Dendritic cell treated with granulocyte-macrophage colony-stimulating factor and Interleukin-4, amounts not matched to agents 40 ng/mL and 50 ng/mL, for 4 days (primary cell): ENCODE measurements around the gene SMIM10L1.

ENCODE experiments used
- H3K27ac Mint-ChIP-seq: one replicate; pipeline ENCODE4 v1.8.0; 2022; ENCODE audit warnings: mild to moderate bottlenecking, mixed read lengths
- H3K27me3 Mint-ChIP-seq: one replicate; pipeline ENCODE4 v1.8.0; 2022; ENCODE audit warnings: mild to moderate bottlenecking, mixed read lengths
- H3K36me3 Mint-ChIP-seq: one replicate; pipeline ENCODE4 v1.8.0; 2022; ENCODE audit warnings: low read depth, mixed read lengths
- H3K4me1 Mint-ChIP-seq: one replicate; pipeline ENCODE4 v1.8.0; 2022; ENCODE audit warnings: low read depth, mixed read lengths
- H3K4me3 Mint-ChIP-seq: one replicate; pipeline ENCODE4 v1.8.0; 2022; ENCODE audit warnings: mild to moderate bottlenecking, moderate library complexity, mixed read lengths
- H3K9me3 Mint-ChIP-seq: one replicate; pipeline ENCODE4 v1.8.0; 2022; ENCODE audit warnings: mixed read lengths
- intact Hi-C: fragments of 100-400 bp; cut with micrococcal nuclease; formaldehyde crosslinking; loops from one replicate; pipeline ENCODE4 v1.15.0; 2022

Gene SMIM10L1

DNA sequence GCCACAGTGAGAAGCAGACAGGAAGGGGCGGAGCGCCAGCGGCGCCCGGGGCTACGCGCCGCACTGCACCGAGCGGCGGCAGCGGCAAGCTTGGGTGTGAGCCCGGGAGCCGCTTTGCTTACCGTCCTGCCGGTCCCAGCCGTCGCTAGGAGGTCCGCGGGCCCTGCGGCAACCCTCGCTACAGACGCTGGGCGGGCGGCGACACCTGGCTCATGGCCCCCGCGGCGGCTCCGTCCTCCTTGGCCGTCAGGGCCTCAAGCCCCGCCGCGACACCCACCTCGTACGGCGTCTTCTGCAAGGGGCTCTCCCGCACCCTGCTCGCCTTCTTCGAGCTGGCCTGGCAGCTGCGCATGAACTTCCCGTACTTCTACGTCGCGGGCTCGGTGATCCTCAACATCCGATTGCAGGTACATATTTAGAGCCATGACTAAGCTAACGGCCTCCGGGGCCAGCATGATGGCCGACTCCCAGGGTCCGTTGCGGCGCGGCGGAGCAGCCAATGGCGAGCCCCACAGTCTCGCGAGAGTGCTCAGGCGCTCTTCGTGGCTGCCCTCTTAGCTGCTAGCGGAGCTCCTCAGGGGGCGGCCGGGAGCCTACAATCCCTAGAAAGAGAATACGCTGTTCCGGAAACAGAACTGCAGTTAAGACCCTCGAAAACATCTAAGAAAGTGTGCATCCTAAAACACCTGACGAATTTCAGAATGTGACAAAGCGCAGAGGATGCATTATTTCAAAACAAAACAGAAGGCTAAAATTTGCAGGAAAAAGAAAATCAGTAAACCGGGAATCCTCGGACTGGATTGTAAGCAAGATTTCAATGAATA lies at the start of gene SMIM10L1:
Gene SMIM10L1, plus strand, starts transcription at position 50 of the 824 bp plus-strand sequence. Its CDS starts 163 bp downstream, at position 213.
- H3K9me3 Mint-ChIP-seq = no peaks in the 10 kb centered on the region
- H3K36me3 Mint-ChIP-seq = peaks cover 26% of the 10 kb centered on the region

GRCh38 chr12:11130382-11130781 lies 40.6 kb upstream of the SMIM10L1 start:
- intact Hi-C loops = no loop called here
- H3K36me3 Mint-ChIP-seq = peaks cover 21% of the 10 kb centered on the region
- no peaks in the 10 kb centered on the region for H3K27me3 Mint-ChIP-seq
- no peak overlapping the region for H3K4me3 Mint-ChIP-seq
- H3K27ac Mint-ChIP-seq = no peak overlapping the region
- peaks cover 5% of the 10 kb centered on the region for H3K9me3 Mint-ChIP-seq
- H3K4me1 Mint-ChIP-seq = peaks cover 2% of the 10 kb centered on the region

More for the DNA sequence above, at the start of gene SMIM10L1:
- Mint-ChIP-seq H3K27me3 (no peaks in the 10 kb centered on the region), H3K4me3 (peak within 1 kb of the TSS; percentile 99), H3K27ac (peak within 1 kb of the TSS; percentile 100), H3K4me1 (peaks cover 46% of the 10 kb centered on the region)
- intact Hi-C loops = loop anchor here (1.0 kb wide), 1 partner anchor 315 kb away; no protein-coding TSS in a partner anchor

GRCh38 chr12:11130999-11131398 lies 40.0 kb upstream of the SMIM10L1 start:
- Mint-ChIP-seq H3K36me3 (peaks cover 21% of the 10 kb centered on the region), H3K4me1 (peaks cover 8% of the 10 kb centered on the region), H3K4me3 (no peak overlapping the region), H3K27me3 (no peaks in the 10 kb centered on the region), H3K27ac (no peak overlapping the region), H3K9me3 (peaks cover 5% of the 10 kb centered on the region)
- intact Hi-C loops = no loop called here

- peaks cover 16% of the 10 kb centered on the region for H3K4me1 Mint-ChIP-seq
- intact Hi-C loops = no loop called here
- peaks cover 5% of the 10 kb centered on the region for H3K9me3 Mint-ChIP-seq
- no peak overlapping the region for H3K4me3 Mint-ChIP-seq
- H3K27me3 Mint-ChIP-seq = no peaks in the 10 kb centered on the region
- peaks cover 19% of the 10 kb centered on the region for H3K36me3 Mint-ChIP-seq
- no peak overlapping the region for H3K27ac Mint-ChIP-seq
Measured at GRCh38 chr12:11133162-11133561, 37.8 kb upstream of the SMIM10L1 start.

- Mint-ChIP-seq H3K4me3 (no peak overlapping the region), H3K9me3 (peaks cover 4% of the 10 kb centered on the region), H3K36me3 (peaks cover 13% of the 10 kb centered on the region), H3K27ac (no peak overlapping the region), H3K27me3 (no peaks in the 10 kb centered on the region), H3K4me1 (peaks cover 16% of the 10 kb centered on the region)
- intact Hi-C loops = no loop called here
Measured at GRCh38 chr12:11133816-11134215, 37.2 kb upstream of the SMIM10L1 start.

- H3K4me1 Mint-ChIP-seq = peaks cover 16% of the 10 kb centered on the region
- H3K36me3 Mint-ChIP-seq = peaks cover 8% of the 10 kb centered on the region
- no peaks in the 10 kb centered on the region for H3K9me3 Mint-ChIP-seq
- H3K4me3 Mint-ChIP-seq = no peak within 1 kb of the TSS
- no peaks in the 10 kb centered on the region for H3K27me3 Mint-ChIP-seq
- no peak within 1 kb of the TSS for H3K27ac Mint-ChIP-seq
- intact Hi-C loops = no loop called here
Measured at GRCh38 chr12:11134305-11134704, 36.7 kb upstream of the SMIM10L1 start, which contains the start of gene TAS2R30. Gene TAS2R30, minus strand, starts transcription at chr12:11134644. Its CDS starts 400 bp downstream, at chr12:11134244.

GRCh38 chr12:11136075-11136474 lies 34.9 kb upstream of the SMIM10L1 start:
- intact Hi-C loops = no loop called here
- peaks cover 16% of the 10 kb centered on the region for H3K4me1 Mint-ChIP-seq
- peaks cover 3% of the 10 kb centered on the region for H3K36me3 Mint-ChIP-seq
- no peak overlapping the region for H3K4me3 Mint-ChIP-seq
- H3K27me3 Mint-ChIP-seq = no peaks in the 10 kb centered on the region
- no peak overlapping the region for H3K27ac Mint-ChIP-seq
- no peaks in the 10 kb centered on the region for H3K9me3 Mint-ChIP-seq

DNA sequence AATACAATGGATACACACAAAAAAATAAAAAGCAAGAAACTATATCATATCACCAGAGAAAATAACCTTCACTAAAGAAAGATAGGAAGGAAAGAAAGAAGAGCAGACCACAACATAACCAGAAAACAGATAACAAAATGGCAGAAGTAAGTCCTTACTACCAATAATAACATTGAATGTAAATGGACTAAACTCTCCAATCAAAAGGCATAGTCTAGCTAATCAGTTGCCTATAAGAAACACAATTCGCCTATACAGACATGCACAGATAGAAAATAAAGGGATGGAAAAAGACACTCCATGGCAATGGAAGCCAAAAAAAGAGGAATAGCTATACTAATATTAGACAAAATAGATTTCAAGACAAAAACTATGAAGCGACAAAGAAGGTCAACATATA lies 27.6 kb upstream of the SMIM10L1 start:
- H3K27ac Mint-ChIP-seq = no peak overlapping the region
- no peaks in the 10 kb centered on the region for H3K27me3 Mint-ChIP-seq
- H3K4me3 Mint-ChIP-seq = no peak overlapping the region
- H3K4me1 Mint-ChIP-seq = no peaks in the 10 kb centered on the region
- intact Hi-C loops = no loop called here
- peaks cover 11% of the 10 kb centered on the region for H3K9me3 Mint-ChIP-seq
- peaks cover 20% of the 10 kb centered on the region for H3K36me3 Mint-ChIP-seq

- Mint-ChIP-seq H3K36me3 (peaks cover 20% of the 10 kb centered on the region), H3K27me3 (no peaks in the 10 kb centered on the region), H3K9me3 (peaks cover 11% of the 10 kb centered on the region), H3K4me1 (no peaks in the 10 kb centered on the region), H3K4me3 (no peak overlapping the region), H3K27ac (no peak overlapping the region)
- intact Hi-C loops = no loop called here
Measured at GRCh38 chr12:11144297-11144696, 26.7 kb upstream of the SMIM10L1 start.

DNA sequence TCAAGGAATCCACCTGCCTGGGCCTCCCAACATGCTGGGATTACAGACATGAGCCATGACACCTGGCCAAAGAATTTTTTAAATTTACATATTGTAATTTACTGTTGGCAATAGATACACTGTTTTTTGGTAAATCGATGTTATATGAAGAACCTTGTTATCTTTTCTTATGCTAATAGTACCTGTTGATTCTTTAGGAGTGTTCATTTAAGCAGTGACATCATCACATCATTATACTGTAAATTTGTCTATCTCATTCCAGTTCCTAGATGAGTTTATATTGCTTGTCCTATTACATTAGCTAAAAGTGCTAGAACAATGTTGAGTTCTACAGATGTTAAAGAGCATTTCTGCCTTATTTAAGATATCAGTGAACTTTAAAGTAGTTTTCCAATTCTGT lies 23.6 kb upstream of the SMIM10L1 start:
- peaks cover 18% of the 10 kb centered on the region for H3K9me3 Mint-ChIP-seq

DNA sequence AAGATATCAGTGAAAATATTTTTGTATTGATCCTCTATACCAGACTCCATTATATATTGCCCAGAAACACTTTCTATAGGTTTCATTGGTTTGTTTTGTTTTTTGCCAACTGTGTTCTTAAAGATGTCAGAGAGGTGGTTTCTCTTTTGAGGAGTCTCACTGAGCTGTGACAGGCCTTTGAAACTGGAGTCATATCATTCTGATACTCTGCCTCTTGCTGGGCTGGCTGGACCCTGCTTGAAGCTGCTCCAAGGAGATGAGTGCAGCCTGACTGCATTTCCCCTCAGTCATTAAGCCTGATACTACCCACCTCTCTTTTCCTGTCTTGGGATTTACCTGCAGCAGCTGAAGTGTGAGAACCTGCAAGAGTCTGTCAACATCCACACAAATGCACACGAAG lies 20.2 kb upstream of the SMIM10L1 start:
- H3K9me3 Mint-ChIP-seq = peaks cover 8% of the 10 kb centered on the region
- no peak overlapping the region for H3K4me3 Mint-ChIP-seq
- H3K27me3 Mint-ChIP-seq = no peaks in the 10 kb centered on the region
- intact Hi-C loops = no loop called here
- peaks cover 12% of the 10 kb centered on the region for H3K36me3 Mint-ChIP-seq
- H3K4me1 Mint-ChIP-seq = no peaks in the 10 kb centered on the region
- no peak overlapping the region for H3K27ac Mint-ChIP-seq

More for the DNA sequence above, 23.6 kb upstream of the SMIM10L1 start:
- H3K27ac Mint-ChIP-seq = no peak overlapping the region
- H3K27me3 Mint-ChIP-seq = no peaks in the 10 kb centered on the region
- intact Hi-C loops = no loop called here
- H3K4me3 Mint-ChIP-seq = no peak overlapping the region
- H3K4me1 Mint-ChIP-seq = no peaks in the 10 kb centered on the region
- H3K36me3 Mint-ChIP-seq = peaks cover 25% of the 10 kb centered on the region

DNA sequence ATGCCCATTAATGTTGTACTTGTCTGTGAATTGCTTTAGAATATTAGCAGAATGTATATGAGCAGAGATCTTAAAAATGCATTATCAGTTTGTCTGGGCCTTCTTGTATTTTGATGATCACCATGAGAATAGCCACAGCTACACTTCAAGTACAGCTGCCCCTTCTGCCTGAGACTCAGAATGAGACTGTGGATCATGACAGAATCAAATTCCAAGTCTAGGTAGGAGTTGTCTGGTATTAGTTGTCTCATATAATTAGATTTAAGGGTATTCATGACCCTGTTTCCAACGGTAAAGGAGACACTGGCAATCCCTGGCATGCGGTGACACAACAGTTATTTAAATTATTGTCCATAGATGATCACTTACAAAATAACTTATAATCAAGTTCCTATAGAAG lies 18.3 kb upstream of the SMIM10L1 start:
- Mint-ChIP-seq H3K9me3 (peaks cover 18% of the 10 kb centered on the region), H3K27me3 (no peaks in the 10 kb centered on the region), H3K36me3 (peaks cover 20% of the 10 kb centered on the region), H3K4me3 (no peak overlapping the region), H3K4me1 (no peaks in the 10 kb centered on the region), H3K27ac (no peak overlapping the region)
- intact Hi-C loops = no loop called here

- no peaks in the 10 kb centered on the region for H3K4me1 Mint-ChIP-seq
- no peak overlapping the region for H3K4me3 Mint-ChIP-seq
- H3K27me3 Mint-ChIP-seq = no peaks in the 10 kb centered on the region
- H3K27ac Mint-ChIP-seq = no peak overlapping the region
- H3K9me3 Mint-ChIP-seq = peaks cover 18% of the 10 kb centered on the region
- intact Hi-C loops = no loop called here
- peaks cover 25% of the 10 kb centered on the region for H3K36me3 Mint-ChIP-seq
Measured at GRCh38 chr12:11154400-11154925, 16.5 kb upstream of the SMIM10L1 start.

GRCh38 chr12:11158885-11159444 lies 12.0 kb upstream of the SMIM10L1 start:
- no peaks in the 10 kb centered on the region for H3K27me3 Mint-ChIP-seq
- no peak overlapping the region for H3K4me3 Mint-ChIP-seq
- peaks cover 11% of the 10 kb centered on the region for H3K4me1 Mint-ChIP-seq
- peaks cover 35% of the 10 kb centered on the region for H3K36me3 Mint-ChIP-seq
- H3K27ac Mint-ChIP-seq = no peak overlapping the region
- intact Hi-C loops = no loop called here
- H3K9me3 Mint-ChIP-seq = peaks cover 11% of the 10 kb centered on the region
